Measurements from ENCODE around the gene FNTB.
"Not testable (repeated sequence)": the region's sequence is repeated elsewhere in the genome, so short reads cannot be mapped to it uniquely, and the experiment has no call there.

The FNTB gene

DNA sequence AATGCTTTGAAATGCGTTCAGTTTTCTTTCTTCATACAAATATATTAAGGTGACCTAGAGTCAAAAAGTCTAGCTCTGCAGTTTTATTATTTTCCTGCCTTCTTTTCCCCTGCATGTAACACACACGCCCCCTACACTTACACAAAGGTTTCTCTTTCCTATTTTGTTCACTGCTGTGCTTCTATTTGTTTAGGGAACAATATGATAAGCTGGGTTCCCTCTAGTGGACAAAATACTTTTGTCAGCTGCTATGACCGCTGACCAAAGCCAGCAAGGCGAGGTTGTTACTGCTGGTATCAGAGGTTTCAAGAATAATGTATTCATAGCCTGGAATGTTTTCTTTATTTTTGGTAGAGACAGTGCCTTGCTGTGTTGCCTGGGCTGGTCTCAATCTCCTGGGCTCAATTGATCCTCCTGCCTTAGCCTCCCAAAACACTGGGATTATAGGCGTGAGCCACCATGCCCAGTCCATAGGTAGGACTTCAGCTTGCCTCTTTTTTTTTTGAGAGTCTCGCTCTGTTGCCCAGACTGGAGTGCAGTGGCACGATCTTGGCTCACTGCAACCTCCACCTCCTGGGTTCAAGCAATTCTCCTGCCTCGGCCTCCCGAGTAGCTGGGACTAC lies 33.4 kb downstream of the FNTB start:
- ATAC-seq, result no peak

DNA sequence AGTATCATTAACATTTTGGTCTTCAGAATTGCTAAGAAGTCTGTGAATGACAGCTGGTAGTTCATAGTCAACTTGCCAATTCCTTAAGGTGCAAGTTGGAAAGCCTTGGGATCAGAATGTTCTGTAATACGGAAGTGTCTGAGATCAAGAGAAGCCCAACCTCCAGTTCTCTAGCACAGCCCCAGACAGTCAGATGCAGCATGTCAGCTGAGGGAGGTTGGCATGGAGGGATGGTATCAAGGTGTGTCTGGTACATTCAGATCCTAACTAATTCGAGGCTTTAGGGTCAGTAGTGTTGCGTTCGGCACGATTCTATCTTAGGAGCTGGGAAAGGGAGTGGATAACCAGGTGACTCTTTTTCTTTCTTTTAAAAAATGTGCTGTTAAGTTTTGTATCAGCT lies 38.3 kb downstream of the FNTB start:
- no peak for ATAC-seq

DNA sequence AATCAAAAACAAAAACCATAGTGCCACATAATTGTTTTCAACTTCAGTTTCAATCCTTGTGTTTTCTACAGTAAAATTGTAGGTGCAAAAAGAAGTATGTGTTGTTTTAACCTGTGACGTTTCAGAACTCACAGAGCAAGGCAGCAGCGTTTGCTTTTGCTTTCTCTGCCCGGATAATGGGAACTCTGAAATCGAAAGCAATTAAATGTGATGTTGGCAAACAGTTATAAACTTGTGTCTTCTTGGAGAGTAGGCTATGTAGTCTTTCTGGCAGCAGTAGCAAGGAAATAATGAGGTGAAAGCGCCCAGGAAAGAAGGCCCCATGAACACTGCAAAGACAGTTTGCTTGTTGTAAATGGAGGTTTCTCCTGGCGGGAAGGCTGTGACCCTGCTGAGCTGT lies 39.1 kb downstream of the FNTB start:
- ATAC-seq, result no peak

DNA sequence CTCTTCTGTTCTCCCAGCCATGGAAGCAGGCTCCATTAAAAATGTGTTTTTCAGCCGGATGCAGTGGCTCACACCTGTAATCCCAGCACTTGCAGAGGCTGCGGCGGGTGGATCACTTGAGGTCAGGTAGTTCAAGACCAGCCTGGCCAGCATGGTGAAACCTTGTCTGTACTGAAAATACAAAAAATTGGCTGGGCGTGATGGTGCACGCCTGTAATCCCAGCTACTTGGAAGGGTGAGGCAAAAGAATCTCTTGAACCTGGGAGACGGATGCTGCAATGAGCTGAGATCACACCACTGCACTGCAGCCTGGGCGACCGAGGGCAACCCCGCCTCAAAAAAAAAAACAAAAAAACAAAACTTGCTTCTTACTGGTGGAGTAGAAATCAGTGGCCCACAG lies 39.8 kb downstream of the FNTB start:
- ATAC-seq, result no peak

DNA sequence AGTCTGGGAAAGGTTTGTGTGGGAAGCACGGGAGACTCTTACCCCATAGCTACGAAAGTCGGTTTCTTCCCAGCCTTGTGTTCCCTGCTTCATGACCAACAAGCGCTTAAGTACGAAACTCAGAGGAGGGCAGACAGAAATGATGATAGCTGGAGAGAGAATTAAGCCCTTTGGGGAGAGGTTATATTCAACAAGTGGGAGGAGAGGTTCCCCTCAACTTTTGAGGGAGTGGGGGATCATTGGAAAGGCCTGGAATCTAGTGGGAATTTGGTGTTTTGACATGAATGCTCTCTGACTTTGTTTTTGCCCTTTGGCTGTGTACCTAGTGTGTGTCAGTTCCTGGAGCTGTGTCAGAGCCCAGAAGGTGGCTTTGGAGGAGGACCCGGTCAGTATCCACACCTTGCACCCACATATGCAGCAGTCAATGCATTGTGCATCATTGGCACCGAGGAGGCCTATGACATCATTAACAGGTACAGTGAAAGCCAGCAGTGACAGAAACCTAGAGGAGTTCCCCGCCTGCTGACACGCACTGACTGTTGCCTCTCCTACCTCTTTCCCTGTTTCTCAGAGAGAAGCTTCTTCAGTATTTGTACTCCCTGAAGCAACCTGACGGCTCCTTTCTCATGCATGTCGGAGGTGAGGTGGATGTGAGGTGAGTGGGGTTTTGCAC lies 40.6 kb downstream of the FNTB start:
- ATAC-seq, result no peak

DNA sequence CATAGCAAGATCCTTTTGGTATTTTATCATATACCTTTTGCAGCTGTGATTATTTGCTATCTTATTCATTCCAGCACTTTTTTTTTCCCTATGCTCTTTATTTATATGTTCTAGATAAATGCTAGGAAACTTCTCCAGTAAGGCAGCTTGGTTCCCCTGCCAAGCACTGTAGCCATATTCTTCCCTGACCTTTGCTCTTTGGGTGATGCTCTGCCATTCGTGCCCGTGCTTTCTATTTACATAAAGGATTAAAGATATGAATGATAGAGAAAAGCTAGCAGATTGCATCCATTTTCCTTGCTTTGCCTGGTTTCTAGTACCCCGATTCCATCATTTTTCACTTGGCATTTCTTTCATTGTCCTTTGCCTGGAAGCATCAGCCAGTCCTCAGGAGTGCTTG lies 42.2 kb downstream of the FNTB start:
- ATAC-seq, result no peak

DNA sequence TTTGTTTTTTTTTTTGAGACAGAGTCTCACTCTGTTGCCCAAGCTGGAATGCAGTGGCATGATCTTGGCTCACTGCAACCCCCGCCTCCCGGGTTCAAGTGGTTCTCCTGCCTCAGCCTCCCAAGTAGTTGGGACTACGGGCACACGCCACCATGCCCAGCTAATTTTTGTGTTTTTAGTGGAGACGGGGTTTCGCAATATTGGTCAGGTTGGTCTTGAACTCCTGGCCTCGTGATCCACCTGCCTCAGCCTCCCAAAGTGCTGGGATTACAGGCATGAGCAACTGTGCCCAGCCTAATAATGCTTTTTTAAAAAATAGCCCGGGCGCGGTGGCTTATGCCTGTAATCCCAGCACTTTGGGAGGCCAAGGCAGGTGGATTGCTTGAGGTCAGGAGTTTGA lies 44.6 kb downstream of the FNTB start:
- ATAC-seq, result not testable (repeated sequence)

DNA sequence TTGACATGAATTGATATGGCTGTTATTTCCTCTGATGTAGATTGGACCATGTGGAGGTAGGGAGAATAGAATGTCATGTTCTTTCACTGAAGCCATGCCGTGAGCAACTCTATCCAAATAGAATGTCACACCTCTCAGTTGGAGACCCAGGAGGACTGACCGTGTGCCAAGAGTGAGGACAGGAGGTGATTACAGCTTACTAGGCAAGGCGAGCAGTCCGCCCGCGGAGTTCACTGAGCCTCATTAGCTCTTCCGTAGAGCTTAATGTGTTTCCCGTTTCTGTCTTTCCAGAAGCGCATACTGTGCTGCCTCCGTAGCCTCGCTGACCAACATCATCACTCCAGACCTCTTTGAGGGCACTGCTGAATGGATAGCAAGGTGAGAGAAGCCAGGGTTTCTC lies 45.6 kb downstream of the FNTB start:
- no peak for ATAC-seq

DNA sequence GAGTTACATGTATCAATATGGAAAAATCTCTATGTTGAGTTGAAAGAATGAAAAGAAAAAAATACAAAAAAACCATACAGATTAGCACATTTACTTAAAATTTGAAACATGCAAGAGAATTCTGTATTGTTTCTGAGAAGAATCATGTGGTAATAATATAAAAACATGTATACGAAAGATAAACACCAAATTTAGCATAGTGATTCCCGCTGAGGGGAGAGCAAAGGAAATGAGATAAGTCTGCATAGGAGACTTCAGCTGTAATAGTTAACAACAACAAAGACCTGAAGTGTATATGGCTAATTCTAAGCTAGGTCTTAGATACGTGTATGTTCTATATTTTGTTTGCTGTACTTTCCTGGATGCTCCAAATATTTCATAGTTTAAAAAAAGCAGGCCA lies 46.5 kb downstream of the FNTB start:
- no peak for ATAC-seq

DNA sequence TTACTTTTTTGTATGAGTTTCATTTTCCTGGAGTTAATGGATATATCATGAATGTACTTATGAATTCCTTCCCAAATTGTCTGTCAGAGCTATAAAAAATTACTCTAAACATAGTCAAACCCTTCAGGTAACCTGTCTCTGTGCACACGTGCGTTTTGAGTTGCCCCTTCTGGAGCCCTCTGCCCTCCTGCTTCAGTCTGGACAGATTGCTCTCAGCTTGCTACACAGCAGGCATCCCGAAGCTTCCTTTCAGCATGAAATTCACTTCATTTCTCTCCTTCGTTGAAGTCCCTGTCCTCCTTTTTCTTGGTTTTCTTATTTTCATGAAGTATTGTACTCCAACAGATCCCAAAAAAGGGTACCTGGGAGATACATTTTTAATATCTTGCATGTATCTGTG lies 47.3 kb downstream of the FNTB start:
- no peak for ATAC-seq

DNA sequence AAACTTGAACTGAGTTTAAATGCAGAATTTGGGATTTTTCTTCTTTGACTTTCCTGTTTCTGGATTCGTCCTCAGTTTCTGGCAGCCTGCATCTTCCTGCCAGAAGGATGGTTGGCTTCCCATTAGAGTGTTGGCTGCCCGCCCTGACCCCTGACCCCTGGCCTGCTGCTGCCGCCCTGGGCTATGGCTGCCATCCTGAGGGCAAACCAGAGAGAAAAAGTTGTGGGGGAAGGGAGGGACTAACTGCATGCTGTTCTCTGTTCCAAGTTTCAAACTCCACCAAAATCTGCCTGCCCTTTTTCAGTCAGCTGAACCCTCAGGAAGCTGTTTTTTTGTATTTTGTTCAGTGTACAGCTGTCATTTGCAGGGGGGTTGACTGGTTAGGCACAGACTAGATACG lies 48.4 kb downstream of the FNTB start:
- ATAC-seq, result no peak

DNA sequence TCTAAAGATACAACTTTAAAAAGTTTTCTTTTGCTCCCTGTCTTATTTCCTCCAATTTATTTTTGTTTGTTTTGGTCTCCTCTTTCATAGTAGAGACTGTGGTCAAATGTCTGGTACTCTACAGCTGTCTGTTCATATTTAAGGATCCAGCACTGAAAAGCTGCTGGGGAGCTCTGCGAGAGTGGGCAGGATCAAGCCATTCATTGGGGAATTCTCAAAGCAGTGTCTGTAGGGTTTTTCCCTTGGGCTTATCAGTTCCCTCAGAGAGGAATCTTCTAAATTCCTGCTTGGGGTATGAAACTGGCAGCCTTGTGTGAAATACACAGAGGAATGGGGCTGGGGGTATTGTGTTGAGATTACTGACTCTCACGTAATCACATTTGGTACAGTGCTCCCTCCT lies 52.3 kb downstream of the FNTB start:
- ATAC-seq, result no peak

DNA sequence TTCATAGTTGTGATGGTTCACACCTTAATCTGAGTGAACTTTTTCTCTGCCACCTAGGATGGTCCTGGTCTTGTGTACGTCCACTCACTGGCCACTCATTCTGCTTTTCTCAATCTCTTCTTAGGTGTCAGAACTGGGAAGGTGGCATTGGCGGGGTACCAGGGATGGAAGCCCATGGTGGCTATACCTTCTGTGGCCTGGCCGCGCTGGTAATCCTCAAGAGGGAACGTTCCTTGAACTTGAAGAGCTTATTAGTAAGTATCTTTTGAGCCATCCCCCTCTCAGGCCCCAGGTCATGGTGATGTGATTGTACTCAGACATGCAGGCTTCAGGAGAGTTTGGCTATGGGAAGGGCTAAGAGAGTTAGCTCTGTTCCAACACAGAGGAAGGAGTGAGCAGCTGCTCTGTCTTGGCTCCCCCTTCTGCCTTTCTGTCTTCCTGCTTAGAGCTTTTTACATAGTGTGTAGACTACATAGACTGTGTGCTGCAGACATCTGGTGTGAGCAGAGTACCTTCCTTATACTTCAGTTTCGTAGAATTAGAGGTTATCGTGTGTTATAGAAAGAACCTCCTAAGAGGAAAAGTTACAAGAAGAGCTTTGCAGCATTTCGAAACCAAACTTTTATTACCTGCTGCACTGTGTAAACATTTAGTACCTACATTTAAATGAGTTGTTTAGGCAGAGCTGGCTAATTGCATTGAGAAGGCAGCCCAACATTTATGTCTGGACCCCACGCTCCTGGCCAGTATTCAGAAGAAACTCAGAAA lies 54.2 kb downstream of the FNTB start:
- ATAC-seq, result no peak

DNA sequence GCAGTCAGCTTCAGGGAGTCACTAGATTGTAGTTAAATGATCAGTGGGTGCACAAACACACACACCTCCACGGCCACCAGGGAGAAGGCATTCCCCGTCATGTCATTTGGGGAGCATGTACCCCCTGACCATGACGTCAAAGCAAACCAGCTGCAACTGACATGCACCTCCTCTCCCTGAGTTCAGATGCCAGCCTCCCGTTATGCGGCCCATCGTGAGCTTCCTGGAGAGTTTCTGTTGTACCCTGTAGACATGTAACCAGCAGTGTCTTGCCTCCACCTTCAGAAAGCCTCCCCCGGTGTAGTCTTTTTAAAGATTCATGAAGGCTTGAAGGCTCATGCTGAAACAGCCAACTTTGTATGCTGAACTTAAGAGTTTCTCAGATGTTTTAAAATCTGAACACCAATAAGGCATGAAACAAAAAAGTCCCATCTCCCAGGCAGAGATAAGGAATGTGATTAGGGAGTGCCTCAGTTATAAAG lies 54.8 kb downstream of the FNTB start:
- no peak for ATAC-seq

DNA sequence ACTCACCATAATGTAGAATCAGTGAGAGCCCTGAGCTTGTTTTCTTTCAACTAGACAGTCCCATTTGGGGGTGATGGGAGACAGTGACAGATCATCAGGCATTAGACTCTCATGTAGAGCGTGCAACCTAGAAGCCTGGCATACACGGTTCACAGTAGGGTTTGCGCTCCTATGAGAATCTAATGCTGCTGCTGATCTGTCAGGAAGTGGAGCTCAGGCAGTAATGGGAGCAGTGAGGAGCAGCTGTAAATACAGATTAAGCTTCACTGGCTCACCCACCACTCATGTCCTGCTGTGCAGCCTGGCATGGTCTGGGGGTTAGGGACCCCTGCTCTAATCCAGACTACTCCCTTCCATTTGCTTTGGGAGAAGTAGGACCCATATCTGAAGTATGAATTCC lies 55.6 kb downstream of the FNTB start:
- no peak for ATAC-seq

DNA sequence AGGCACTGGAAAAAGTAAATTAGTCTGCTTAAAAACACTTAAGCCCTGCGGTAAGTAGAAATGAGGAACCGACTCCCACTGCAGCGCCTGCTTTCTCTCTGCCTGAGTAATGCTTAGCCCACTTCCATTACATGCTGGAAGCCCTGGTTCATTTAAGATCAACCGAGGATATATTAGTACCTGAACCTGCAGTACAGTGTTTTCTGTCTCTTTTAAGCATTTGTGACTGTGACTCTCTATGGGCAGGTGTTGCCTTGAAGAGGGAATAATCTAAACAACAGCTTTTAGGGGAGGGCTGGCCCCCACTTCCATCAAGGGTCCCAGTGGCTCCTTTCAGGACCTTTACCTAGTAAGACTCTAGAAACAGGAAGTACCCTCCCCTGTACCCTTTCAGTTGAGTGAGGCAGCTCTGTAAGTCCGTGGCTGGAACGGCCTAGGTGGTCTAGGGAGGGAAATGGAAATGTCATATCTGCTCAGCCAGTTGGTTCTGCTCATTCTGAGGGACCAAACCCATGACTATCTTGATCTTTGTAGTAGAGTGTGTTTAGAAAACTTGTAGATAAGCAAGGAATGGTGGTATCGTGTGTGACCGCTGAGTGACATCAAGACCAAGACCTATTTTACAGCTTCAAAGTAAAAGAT lies 56.2 kb downstream of the FNTB start:
- no peak for ATAC-seq

DNA sequence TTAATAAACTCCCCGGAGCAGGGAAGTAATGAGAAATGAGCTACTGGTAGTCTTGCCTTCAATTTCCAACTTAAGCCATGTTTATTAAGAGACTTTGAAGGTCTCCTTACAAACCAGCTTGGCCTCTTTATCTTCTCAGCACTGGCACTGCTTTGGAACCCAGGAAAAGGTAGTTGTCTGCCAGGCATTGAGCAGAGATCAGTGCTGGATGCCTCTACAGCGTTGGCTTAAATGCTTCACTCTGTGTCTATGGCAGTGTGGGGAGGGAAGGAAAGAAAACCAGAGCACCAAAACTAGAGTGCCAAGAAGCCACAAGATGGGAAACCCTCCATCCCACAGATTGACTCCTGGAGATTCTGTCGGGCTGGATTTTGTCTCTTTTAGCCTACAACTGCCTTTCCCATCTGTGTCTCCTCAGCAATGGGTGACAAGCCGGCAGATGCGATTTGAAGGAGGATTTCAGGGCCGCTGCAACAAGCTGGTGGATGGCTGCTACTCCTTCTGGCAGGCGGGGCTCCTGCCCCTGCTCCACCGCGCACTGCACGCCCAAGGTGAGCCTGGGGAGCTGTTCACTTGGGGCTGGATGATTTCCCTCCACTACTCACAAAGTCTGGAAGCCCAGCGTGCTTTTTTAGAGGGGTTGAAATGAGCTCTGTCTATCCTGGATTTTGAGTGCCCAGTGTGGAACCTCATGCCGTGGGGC lies 57.3 kb downstream of the FNTB start:
- no peak for ATAC-seq

DNA sequence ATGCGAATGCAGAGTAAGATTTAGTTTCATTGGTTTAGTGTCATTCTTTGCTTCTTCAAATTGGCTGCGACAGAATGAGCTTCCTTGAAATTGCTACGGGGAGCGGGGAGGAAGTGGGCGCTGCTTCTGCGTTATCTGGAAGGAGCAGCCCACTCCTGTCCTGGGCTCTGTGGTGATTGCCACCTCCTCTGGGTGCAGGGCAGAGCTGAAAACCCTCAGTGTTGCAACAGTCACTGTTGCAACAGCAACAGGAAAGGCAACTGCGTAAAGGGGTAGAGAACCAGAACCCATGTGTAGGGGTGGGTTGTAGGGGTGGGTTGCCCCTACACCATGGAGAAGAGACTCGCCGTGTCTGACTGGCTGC lies 57.9 kb downstream of the FNTB start:
- no peak for ATAC-seq

DNA sequence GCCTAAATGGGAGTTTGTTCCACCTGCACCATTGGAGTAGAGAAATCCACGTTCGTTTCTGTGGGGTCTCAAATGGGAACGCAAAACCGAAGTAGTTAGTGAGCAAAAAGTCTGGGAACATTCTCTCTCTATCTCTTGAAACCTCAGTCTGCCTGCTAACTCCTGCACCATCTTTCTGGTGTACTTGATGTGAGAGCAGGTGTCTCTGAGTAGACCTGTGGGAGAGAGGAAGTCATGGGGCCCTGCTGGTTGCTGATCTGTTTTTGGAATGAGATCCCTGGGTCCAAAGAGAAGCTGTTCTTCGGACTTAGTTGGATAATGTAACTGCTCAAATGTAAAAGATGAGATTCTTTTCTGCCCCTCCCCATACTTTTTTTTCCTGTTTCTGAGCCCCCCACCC lies 58.3 kb downstream of the FNTB start:
- no peak for ATAC-seq

DNA sequence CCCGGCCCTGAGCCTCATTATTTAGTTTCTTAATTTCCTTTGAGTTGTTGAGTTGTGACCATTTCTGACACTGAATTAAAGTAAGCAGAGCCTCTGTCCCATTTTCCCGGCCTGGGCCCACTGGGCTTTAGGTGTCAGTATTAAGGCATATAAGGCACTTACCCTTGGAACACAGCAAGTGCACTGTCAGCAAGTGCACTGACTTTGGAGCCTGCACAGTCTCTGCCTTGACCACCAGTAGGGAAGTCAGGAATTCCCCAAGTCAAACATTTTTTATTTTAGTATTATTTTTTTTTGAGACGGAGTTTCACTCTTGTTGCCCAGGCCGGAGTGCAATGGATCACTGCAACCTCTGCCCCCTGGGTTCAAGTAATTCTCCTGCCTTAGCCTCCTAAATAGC lies 59.0 kb downstream of the FNTB start:
- no peak for ATAC-seq

DNA sequence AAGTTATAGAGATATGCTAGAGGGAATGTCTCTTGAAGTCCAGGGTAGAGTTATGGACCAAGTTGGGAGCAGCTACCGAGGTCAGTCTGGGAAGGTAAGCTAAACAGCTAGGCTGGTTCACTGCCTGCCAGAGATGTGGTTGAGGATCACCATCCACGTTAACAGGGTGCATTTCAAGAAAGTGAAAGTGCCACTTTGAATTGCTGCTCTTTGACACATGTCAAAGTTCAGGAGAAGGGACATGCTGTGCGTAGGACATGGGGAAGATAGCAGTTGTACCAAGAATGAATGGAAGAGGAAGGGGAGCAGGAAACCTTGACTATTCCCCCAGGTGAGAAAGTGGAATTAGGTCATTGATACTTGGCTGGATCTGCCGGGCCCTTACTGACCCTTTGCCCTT lies 66.1 kb downstream of the FNTB start:
- ATAC-seq, result no peak

DNA sequence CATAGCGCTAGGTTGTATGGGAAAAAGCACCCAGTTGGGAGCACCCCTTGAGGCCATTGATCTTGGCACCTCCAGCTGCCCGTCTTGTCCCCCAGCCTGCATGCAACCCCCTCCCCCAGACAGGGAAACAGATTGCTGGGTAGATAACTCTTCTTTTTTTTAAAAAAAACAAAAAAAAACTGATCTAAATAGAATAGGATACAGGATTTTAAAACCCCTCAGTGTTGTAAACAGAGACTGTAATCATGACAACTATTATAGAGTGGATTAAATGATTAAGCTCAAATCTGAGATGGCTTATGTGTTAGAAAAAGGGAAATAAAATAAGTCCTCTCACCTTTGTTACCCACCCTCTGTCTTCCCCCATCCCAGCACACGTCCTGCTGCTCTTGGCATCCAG lies 66.8 kb downstream of the FNTB start:
- no peak for ATAC-seq

DNA sequence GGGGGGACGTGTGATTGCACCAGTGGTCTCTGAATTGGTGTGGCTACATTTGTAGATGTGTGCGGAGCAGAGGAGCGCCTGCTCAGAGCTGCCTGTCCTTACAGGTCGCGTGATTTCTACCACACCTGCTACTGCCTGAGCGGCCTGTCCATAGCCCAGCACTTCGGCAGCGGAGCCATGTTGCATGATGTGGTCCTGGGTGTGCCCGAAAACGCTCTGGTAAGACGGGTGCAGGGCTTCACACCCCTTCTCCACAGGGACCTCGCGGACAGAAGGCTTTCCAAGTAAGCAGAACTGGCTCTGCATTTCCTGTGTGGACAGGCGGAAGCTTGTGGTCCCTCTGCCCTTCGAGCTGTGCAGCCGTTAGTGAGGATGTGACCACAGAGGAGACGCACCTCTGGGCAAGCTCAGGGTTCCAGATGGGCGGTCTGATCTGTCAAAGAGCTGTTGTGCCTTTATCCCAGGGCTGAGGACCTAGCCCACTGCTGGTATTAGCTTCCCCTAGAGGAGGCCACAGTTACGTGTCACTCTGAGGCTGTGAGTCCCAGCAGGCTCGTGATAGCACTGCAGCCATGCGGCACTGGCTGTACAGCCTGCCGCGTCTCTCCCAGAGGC lies 67.9 kb downstream of the FNTB start:
- no peak for ATAC-seq

Data from activated CD4-positive, CD25-positive, alpha-beta regulatory T cell treated with anti-CD3 and anti-CD28 coated beads, Interleukin-2, amount 50 U/mL, for 24 hours (primary cell).